Measurements from ENCODE around the gene PINK1. TPM values are rescaled to one million over a fixed set of nuclear protein-coding genes. Genes with fewer than 3 reads are reported as not detected.
A peak's percentile ranks its signal among the peaks of the same experiment; 100 is the strongest.
"Not testable (repeated sequence)": the region's sequence is repeated elsewhere in the genome, so short reads cannot be mapped to it uniquely, and the experiment has no call there.

The PINK1 gene
- total RNA-seq (ENCODE audit: insufficient read depth, low replicate concordance) = 61.9 TPM

GRCh38 chr1:20633190-20634064 lies at the start of gene PINK1:
PINK1 (plus strand) TSS chr1:20633458; CDS start chr1:20633549, 91 bp downstream.
- DNase-seq (ENCODE audit: low spot score) = peak; percentile 63

GRCh38 chr1:20584890-20585289 lies 48.4 kb upstream of the PINK1 start:
- no peak for DNase-seq (ENCODE audit: low spot score)

- DNase-seq (ENCODE audit: low spot score) = no peak
Measured at GRCh38 chr1:20586953-20587660, 46.2 kb upstream of the PINK1 start.

- DNase-seq (ENCODE audit: low spot score) = no peak
Measured at GRCh38 chr1:20587661-20588053, 45.6 kb upstream of the PINK1 start.

GRCh38 chr1:20588634-20589225 lies 44.5 kb upstream of the PINK1 start, which contains the start of gene CDA:
CDA (plus strand) TSS chr1:20589097; CDS start chr1:20589130, 33 bp downstream.
- peak; percentile 12 for DNase-seq (ENCODE audit: low spot score)

GRCh38 chr1:20589331-20590278 lies 43.7 kb upstream of the PINK1 start:
- DNase-seq (ENCODE audit: low spot score) = peak; percentile 80

GRCh38 chr1:20590306-20590777 lies 42.9 kb upstream of the PINK1 start:
- DNase-seq (ENCODE audit: low spot score) = peak; percentile 30

GRCh38 chr1:20593756-20594155 lies 39.5 kb upstream of the PINK1 start:
- no peak for DNase-seq (ENCODE audit: low spot score)

GRCh38 chr1:20594746-20595145 lies 38.5 kb upstream of the PINK1 start:
- no peak for DNase-seq (ENCODE audit: low spot score)

GRCh38 chr1:20596106-20596505 lies 37.2 kb upstream of the PINK1 start:
- DNase-seq (ENCODE audit: low spot score) = no peak

GRCh38 chr1:20597650-20598049 lies 35.6 kb upstream of the PINK1 start:
- peak; percentile 8 for DNase-seq (ENCODE audit: low spot score)

- no peak for DNase-seq (ENCODE audit: low spot score)
Measured at GRCh38 chr1:20600156-20600555, 33.1 kb upstream of the PINK1 start.

- no peak for DNase-seq (ENCODE audit: low spot score)
Measured at GRCh38 chr1:20601129-20601825, 32.0 kb upstream of the PINK1 start.

- DNase-seq (ENCODE audit: low spot score) = no peak
Measured at GRCh38 chr1:20602851-20603450, 30.3 kb upstream of the PINK1 start.

GRCh38 chr1:20603504-20604464 lies 29.5 kb upstream of the PINK1 start:
- no peak for DNase-seq (ENCODE audit: low spot score)

- DNase-seq (ENCODE audit: low spot score) = no peak
Measured at GRCh38 chr1:20604678-20605077, 28.6 kb upstream of the PINK1 start.

GRCh38 chr1:20606801-20607570 lies 26.3 kb upstream of the PINK1 start:
- DNase-seq (ENCODE audit: low spot score) = not testable (repeated sequence)

GRCh38 chr1:20609541-20609940 lies 23.7 kb upstream of the PINK1 start:
- no peak for DNase-seq (ENCODE audit: low spot score)
